Measurements from ENCODE around the gene ZFP36L1.

GRCh38 chr14:68809524-68809923, 16.7 kb upstream of the ZFP36L1 start:
- TF ChIP-seq TAF1 (IDR thresholded peaks at IDR 0.05; ENCODE audit: low read depth, low read length) (no peak), POLR2A (IDR thresholded peaks at IDR 0.05; ENCODE audit: low read depth, low read length) (no peak), SPI1 (IDR thresholded peaks at IDR 0.05; ENCODE audit: low read depth, low read length) (no peak), POLR2AphosphoS5 (IDR thresholded peaks at IDR 0.05; ENCODE audit: low read depth, low read length) (no peak), POU2F2 (IDR thresholded peaks at IDR 0.05; ENCODE audit: low read depth, low read length) (no peak)
